Hematopoietic multipotent progenitor cell treated with erythropoietin and hydrocortisone succinate and interleukin-3 and kit ligand, for 6 days (in vitro differentiated cells): Measurements from ENCODE around the gene FBXW11.
"Not testable (repeated sequence)": the region's sequence is repeated elsewhere in the genome, so short reads cannot be mapped to it uniquely, and the experiment has no call there.

Experiments
- DNase-seq: peaks from one replicate; pipeline ENCODE4 v3.0.0-alpha.2; 2015

Gene FBXW11

DNA sequence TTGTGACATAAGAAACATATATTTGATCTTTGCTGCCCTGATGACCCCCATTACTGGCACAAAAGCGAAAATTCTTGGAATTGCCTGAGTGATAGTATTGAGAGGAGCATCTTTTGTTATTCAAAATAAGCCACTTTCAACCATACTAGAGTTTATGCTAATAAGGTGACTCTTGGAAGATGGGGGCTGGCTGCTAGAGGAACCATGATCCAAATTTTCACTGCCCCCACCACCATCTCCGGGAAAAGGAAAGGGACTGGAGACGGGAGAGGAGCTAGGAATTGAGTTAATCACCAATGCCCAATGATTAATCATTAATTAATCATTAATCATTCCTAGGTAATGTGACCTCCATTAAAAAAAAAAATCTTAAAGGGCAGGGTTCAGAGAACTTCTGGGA is 25.6 kb downstream of the FBXW11 start:
- no peak for DNase-seq

- DNase-seq, result no peak
Measured at GRCh38 chr5:171979606-171980005, 26.8 kb downstream of the FBXW11 start.

GRCh38 chr5:171978519-171978918 is 27.9 kb downstream of the FBXW11 start:
- no peak for DNase-seq

GRCh38 chr5:171978016-171978415 is 28.4 kb downstream of the FBXW11 start:
- DNase-seq, result no peak

DNA sequence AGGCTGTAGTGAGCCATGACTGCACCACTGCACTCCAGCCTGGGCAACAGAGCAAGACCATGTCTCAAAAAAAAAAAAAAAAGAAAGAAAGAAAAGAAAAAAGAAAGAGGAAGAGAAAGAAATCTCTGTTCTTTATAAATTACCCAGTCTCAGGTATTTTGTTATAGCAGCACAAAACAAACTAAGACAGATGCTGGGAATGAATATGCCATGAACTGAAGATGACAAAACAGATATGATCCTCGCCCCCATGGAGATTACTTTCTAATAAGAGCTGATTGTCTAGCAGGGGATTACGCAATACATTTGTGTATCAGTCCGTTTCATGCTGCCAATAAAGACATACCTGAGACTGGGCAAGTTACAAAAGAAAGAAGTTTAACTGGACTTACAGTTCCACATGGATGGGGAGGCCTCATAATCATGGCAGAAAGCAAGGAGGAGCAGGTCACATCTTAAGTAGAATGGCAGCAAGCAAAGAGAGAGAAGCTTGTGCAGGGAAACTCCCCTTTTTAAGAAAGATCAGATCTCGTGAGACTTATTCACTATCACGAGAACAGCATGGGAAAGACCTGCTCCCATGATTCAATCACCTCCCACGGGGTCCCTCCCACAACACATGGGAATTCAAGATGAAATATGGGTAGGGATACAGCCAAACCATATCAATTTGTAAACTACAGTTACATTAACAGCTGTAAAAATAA is 29.0 kb downstream of the FBXW11 start:
- DNase-seq, result not testable (repeated sequence)

DNA sequence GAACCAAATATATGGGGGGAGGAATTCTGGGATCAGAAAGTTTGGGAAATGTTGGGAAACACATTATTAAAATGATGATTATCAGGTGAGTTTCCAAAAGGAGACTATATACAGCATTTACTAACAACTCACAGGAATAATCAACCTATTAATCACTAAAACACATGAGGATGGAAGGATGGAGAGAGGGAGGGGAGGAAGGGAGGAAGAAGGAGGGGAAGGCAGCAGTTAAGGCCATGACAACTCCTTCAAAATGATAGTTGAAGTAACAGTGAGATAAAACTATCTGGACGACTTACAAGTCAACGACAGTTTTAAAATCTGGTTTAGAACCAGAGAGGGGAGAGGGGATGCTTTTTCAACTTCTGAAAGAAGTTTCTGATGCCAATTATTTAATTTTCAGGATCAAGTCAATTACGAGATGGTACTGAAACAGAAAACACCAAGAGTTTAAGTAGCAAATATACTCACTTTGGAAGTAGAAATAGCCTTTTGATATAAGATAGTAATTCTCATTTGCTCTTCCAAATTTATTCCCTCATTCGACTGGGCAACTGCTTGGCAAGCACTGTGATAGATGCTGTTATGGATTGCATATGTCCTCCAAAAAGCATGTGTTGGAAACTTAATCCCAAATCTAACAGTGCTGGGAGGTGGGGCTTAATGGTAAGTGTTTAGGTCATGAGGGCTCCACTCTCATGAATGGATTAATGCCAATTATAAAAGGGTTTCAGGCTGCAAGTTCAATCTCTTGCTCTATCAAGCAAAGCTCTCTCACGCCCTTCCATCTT is 30.4 kb downstream of the FBXW11 start:
- DNase-seq, result no peak

- DNase-seq, result peak; percentile 21
Measured at GRCh38 chr5:171975262-171975876, 31.1 kb downstream of the FBXW11 start.

- DNase-seq, result no peak
Measured at GRCh38 chr5:171970826-171971225, 35.6 kb downstream of the FBXW11 start.

DNA sequence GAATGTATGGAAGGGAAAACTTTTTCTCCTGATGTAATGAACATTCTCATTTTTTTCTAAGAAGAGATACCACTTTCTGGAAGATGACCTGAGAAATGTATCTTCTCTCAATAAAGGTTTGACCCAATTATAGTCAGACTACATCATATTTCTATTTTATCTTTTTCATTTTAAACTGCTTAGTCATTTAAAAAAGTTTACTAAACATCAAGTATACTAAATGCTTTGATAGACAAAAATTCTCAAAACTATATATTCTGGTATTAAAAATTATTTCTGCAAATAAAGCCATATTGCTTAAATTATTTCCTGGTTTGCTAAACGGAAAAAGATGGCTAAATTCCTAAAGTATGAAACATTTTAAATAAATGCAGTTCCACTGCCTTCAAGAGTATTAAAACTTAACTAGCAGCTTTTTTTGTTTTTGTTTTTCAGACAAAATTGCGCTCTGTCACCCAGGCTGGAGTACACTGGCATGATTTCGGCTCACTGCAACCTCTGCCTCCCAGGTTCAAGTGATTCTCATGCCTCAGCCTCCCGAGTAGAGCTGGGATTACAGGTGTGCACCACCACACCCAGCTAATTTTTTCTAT is 37.1 kb downstream of the FBXW11 start:
- DNase-seq, result no peak

- DNase-seq, result peak; percentile 30
Measured at GRCh38 chr5:171968531-171968930, 37.9 kb downstream of the FBXW11 start.

- no peak for DNase-seq
Measured at GRCh38 chr5:171966964-171967363, 39.5 kb downstream of the FBXW11 start.

DNA sequence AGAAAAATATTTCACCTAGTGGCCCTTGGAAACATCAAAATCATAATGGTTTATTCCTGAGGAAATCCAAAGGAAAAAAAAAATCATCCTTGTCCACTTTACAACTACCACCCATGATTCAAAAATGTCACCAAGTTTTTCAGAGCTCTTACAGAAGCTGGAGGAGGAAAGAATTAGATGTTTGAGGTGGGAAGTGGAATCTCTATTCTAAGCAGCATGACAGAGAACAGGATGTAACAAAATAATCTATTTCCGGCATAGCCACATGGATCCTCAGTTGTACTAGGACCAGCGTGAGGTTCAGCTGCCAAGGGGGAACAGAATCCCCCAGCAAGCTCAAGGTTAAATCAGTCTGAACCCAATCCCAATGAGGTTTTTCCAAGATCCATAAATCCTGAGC is 40.2 kb downstream of the FBXW11 start:
- DNase-seq, result no peak

DNA sequence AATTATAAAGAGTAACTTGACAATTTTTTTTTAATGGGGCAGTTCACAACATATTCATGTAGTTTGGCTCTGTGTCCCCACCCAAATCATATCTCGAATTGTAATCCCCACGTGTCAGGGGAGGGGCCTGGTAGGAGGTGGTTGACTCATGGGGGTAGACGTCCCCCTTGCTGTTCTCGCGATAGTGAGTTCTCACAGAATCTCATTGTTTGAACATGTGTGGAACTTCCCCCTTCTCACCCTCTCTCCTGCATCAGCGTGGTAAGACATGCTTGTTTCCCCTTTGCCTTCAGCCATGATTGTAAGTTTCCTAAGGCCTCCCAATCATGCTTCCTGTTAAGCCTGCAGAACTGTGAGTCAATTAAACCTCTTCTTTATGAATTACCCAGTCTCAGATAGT is 40.7 kb downstream of the FBXW11 start:
- DNase-seq, result peak; percentile 43

GRCh38 chr5:171963416-171963815 is 43.0 kb downstream of the FBXW11 start:
- DNase-seq, result no peak

- peak; percentile 39 for DNase-seq
Measured at GRCh38 chr5:171961117-171961516, 45.3 kb downstream of the FBXW11 start.

DNA sequence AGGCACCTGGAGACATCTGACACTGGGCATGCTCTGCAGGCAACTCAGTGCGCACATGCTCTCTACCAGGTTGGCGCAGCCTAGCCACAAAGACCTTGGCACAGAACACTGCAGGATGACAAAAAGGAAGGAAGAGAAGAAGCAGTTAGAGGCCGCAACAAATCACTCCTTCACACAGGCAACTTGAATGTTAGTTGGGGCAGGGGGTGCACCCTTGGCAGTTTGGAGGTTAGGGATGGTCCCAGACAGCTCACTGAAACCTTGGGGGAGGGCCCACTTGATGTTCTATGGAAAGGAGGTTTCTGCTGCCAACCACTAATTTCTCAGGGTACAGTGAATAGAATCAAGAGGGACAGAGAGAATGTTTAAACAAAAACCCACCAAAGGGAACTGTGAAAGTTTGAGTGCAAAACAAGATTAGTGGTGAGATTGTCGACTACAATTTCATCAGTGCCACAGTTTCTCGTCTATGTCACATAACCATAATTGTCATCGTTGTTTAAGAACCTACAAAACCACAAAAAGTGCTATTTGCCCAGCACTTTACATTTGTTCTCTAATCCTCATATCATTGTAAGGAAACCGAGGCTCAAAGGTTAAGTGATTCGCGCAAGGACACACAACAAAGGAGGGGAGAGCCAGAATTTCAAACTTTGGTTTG is 48.7 kb downstream of the FBXW11 start:
- peak; percentile 36 for DNase-seq

GRCh38 chr5:171956887-171957495 is 49.4 kb downstream of the FBXW11 start:
- no peak for DNase-seq

DNA sequence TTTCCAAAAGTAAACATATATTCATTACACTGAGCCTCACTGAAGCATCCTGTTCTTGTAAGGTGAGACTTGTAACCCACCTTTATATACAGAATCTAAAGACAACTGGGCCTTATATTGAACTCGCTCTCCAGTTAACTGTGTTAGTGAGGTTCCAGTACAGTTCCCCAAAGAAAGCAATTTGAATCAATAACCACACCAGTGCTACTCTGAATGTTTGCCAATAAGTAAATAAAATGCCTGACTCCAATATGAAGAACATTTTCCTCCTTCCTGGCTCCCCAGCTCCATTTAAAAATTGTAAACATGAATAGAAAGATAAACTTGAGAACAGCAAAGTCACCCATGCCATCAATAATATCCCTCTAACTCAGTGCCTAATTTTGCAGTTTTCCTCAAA is 50.1 kb downstream of the FBXW11 start:
- no peak for DNase-seq

- no peak for DNase-seq
Measured at GRCh38 chr5:171955761-171956160, 50.7 kb downstream of the FBXW11 start.

DNA sequence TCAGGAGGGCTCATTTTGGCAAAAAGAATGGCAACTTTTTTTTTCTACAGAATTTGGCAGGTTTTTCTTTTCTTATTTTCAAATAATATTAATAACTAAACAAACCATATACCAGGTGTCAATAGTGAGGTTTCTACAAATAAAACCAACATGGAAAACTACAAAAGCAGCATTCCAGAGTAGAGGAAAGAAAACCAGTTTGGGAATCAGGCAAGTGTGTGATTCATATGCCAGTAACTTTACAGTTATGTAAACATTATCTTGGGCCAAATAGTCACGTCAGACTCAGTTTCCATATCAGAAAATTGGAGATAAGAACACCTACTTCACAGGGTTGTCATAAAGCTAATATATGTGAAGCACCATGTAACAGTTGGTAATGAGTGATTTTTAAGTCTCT is 51.7 kb downstream of the FBXW11 start:
- DNase-seq, result no peak

DNA sequence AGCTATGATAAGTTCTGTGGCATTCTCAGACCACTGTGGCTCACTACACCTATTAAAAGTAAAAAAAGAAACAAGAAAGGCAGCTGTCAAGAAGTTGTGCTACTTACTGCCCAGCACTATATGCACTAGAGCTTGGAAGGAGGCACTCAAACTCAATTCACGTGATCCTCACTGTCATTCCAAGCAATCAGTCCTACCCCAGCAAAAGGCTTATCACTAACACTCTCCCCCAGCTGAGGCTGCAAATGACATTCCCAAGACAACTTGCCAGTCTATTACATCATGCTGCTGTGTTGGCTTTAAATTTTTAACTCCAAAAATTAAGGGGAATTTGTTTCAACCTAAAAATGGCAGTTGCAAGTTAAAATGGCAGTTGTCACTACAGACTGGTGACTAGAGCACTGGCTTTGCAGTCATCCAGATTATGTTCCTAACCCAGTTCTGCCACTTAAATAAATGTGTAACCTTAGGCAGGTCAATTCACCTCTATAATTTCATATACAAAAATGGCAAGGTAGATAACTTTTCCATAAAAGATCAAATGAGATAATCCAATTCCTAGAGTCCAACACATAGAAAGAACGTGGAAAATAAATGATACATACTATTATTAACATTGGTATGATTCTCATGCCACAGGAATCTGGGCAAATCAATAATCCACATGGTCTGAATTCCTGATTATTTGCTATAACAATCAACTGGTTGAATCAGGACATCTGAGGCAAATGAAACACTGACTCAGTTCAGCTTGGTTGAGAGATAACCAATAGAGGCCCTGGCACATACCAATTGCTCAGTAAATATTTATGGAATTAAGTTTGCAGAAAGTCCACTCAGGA is 52.4 kb downstream of the FBXW11 start:
- DNase-seq, result peak; percentile 56

DNA sequence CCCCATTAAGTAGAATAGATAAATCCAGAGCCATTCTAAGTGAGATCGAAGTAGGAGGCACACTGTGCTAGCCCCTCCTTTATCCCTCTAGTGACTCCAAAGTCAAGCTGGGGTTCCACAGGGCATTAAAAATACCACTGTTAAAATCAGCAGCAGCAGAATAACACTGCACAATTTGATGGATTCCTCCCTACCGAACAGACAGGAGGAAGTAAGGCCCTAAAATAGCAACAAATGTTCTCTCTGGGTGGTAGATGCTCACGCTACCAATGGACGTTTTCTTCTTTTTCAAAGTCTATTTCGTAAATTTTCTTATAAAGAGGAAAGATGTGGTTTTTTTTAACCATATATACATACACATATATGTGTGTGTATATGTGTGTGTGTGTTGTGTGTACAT is 54.4 kb downstream of the FBXW11 start:
- DNase-seq, result peak; percentile 33
